Measurements from ENCODE around the gene TMCO5A.

TMCO5A gene

GRCh38 chr15:37995461-37996347 lies 61.3 kb downstream of the TMCO5A start:
- no peaks in the 10 kb centered on the region for H3K9me2 ChIP-seq (replicated peaks; ENCODE audit: low read depth, low read length)
- TF ChIP-seq CTCF (conservative IDR thresholded peaks at IDR 0.05; ENCODE audit: low read length): peak; percentile 76
- TF ChIP-seq EZH2phosphoT487 (IDR thresholded peaks at IDR 0.05; ENCODE audit: borderline replicate concordance): no peak
- H4K20me1 ChIP-seq (ENCODE audit: insufficient read depth, low read length, poor library complexity, severe bottlenecking): no peaks in the 10 kb centered on the region

More at GRCh38 chr15:37995461-37996347, 61.3 kb downstream of the TMCO5A start:
- no peaks in the 10 kb centered on the region for H3K9me3 ChIP-seq (ENCODE audit: insufficient read depth, low read depth, low read length)
- no peaks in the 10 kb centered on the region for H3K27me3 ChIP-seq (ENCODE audit: insufficient read depth, low read length, poor library complexity, severe bottlenecking)
- no peak overlapping the region for H3K4me2 ChIP-seq (ENCODE audit: low read depth, low read length, poor library complexity, severe bottlenecking)
- H2AFZ ChIP-seq (ENCODE audit: low read length): no peak overlapping the region
- no peaks in the 10 kb centered on the region for H3K79me2 ChIP-seq (ENCODE audit: insufficient read depth, low read length)
- H3K36me3 ChIP-seq (ENCODE audit: insufficient read depth, low read length): no peaks in the 10 kb centered on the region
- H3K9ac ChIP-seq (ENCODE audit: low read depth, low read length, poor library complexity, severe bottlenecking): no peak overlapping the region
- no peaks in the 10 kb centered on the region for H3F3A ChIP-seq (ENCODE audit: low read depth)
- no peak overlapping the region for H3K4me3 ChIP-seq (ENCODE audit: low read length, poor library complexity, severe bottlenecking)
- no peaks in the 10 kb centered on the region for H3K4me1 ChIP-seq (ENCODE audit: insufficient read depth, low read length, poor library complexity, severe bottlenecking)
